Renal cortex interstitium (tissue), 11 donors: ENCODE data around the gene IRF2BP1. TPM values are rescaled to one million over a fixed set of nuclear protein-coding genes. Genes with fewer than 3 reads are reported as not detected.
"Not testable (repeated sequence)": the region's sequence is repeated elsewhere in the genome, so short reads cannot be mapped to it uniquely, and the experiment has no call there.

ENCODE experiments used
- DNase-seq, 11 donors: peaks; one replicate each; pipeline ENCODE4 v3.0.0-alpha.2; 2013; ENCODE audit warnings: low read depth in 9 of 11, low spot score in 4 of 11; ENCODE audit errors: extremely low read depth in 1 of 11
- polyA plus RNA-seq, 3 donors: library from polyadenylated mRNA; unstranded; fragments of 120-200 nt; gene quantifications; one replicate each; pipeline ENCODE4 v1.2.1, GENCODE V29; 2013; ENCODE audit not compliant: insufficient read length in 3 of 3

Gene IRF2BP1
- polyA plus RNA-seq, 3 donors: 14.1 to 28.5 (median 24.3) TPM

- DNase-seq: no peak
These were observed 28.2 kb upstream of the IRF2BP1 start, which contains the start of gene NANOS2 for GRCh38 chr19:45913874-45914830. TSS of gene NANOS2 (minus strand) at chr19:45914778. CDS start at chr19:45914693, 85 bp downstream.

GRCh38 chr19:45911291-45911690 lies 25.4 kb upstream of the IRF2BP1 start:
- no peak for DNase-seq

- DNase-seq: no peak
These were observed 23.0 kb upstream of the IRF2BP1 start for GRCh38 chr19:45908956-45909355.

- no peak for DNase-seq
These were observed 20.3 kb upstream of the IRF2BP1 start for GRCh38 chr19:45906221-45906620.

GRCh38 chr19:45905011-45905410 lies 19.1 kb upstream of the IRF2BP1 start:
- no peak for DNase-seq

- DNase-seq: peak; percentile 96 to 99 (median 97)
These were observed 17.0 kb upstream of the IRF2BP1 start for GRCh38 chr19:45902651-45903625.

GRCh38 chr19:45901912-45902650 lies 16.1 kb upstream of the IRF2BP1 start, which contains the start of gene MYPOP:
TSS of gene MYPOP (minus strand) at chr19:45902613. CDS start at chr19:45901773, 840 bp downstream.
- DNase-seq: no peak

GRCh38 chr19:45901432-45901911 lies 15.5 kb upstream of the IRF2BP1 start:
- DNase-seq: no peak

- no peak for DNase-seq
These were observed 14.9 kb upstream of the IRF2BP1 start for GRCh38 chr19:45900738-45901431.

- no peak for DNase-seq
These were observed 14.1 kb upstream of the IRF2BP1 start for GRCh38 chr19:45899919-45900589.

- no peak for DNase-seq
These were observed 13.3 kb upstream of the IRF2BP1 start for GRCh38 chr19:45899253-45899652.

- no peak for DNase-seq
These were observed 11.4 kb upstream of the IRF2BP1 start for GRCh38 chr19:45897261-45897812.

- DNase-seq: not testable (repeated sequence)
These were observed 10.2 kb upstream of the IRF2BP1 start for GRCh38 chr19:45895983-45896599.

GRCh38 chr19:45895519-45895972 lies 9.6 kb upstream of the IRF2BP1 start:
- DNase-seq: no peak

GRCh38 chr19:45890877-45891276 lies 4.9 kb upstream of the IRF2BP1 start:
- no peak for DNase-seq

- DNase-seq: no peak
These were observed 3.4 kb upstream of the IRF2BP1 start for GRCh38 chr19:45889210-45889885.
